ENCODE data around the gene MARCHF9.

MARCHF9 gene

GRCh38 chr12:57724936-57725740 is 29.8 kb upstream of the MARCHF9 start:
- no peak for DNase-seq

- DNase-seq: no peak
Observed at GRCh38 chr12:57725851-57726150, 29.1 kb upstream of the MARCHF9 start.

DNA sequence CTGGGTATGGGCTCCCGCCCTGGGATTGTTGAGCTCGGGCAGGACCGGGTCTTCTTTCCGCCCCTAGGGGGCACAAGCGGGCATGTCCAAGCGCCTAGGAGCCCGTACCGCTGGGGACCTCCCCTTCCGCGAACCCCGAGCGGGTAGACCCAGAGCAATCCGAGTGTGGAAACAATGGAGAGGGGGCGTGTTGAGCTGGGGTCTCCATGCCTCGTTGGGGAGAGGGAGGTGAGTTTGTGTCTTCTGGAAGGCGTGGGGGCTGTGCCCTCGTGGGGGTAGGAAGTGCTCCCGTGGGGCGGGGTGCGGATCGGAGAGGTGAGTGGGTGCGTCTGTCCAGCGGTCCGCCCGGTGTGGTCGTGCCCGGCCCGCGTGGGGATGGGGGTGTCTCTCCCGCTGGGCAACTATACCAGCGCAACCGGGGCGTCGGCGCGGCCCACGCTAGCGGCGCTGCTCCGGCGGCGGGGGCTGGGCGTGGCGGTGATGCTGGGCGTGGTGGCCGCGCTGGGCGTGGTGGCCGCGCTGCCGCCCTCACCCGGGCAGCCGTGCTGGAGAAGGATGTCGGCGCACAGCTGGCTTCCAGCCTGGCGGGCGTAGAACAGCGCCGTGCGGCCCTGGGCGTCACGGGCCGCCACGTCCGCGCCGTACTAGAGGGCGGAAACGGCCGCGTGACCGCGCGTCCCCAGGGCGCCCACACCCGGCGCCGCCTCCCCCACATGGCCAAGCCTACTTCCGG is 28.6 kb upstream of the MARCHF9 start:
- DNase-seq: no peak

- DNase-seq: no peak
Observed at GRCh38 chr12:57726884-57727757, 27.8 kb upstream of the MARCHF9 start.

DNA sequence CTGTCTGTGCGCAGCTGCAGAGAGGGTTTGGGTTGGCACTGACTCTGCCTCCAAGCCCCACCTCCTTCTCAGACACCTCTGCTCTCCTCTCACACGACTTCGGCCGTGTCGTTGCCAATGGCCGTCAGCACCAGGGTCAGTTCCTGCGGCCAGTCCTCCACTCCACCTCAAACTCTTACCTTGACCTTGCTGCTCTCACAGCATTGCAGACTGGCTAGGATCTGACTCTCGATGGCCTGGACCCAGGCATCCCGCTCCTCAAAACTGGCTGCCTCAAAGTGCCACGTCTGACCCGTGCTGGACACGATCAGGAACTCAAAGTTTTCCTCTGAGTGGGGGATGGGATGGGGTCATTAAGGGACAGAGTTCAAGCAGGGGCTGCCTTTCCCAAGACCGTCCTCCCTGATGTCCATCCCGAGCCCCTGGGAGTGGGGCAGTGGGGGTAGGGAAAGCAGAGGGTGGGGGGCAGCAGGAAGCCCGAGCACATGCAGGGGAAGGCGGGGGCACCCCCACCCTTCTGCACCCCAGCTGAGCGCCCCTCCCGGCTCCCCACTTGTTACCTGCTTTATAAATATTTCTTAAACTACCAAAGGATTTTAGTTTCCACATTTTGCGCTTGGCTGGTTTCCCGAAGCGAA is 27.0 kb upstream of the MARCHF9 start:
- DNase-seq: no peak

DNA sequence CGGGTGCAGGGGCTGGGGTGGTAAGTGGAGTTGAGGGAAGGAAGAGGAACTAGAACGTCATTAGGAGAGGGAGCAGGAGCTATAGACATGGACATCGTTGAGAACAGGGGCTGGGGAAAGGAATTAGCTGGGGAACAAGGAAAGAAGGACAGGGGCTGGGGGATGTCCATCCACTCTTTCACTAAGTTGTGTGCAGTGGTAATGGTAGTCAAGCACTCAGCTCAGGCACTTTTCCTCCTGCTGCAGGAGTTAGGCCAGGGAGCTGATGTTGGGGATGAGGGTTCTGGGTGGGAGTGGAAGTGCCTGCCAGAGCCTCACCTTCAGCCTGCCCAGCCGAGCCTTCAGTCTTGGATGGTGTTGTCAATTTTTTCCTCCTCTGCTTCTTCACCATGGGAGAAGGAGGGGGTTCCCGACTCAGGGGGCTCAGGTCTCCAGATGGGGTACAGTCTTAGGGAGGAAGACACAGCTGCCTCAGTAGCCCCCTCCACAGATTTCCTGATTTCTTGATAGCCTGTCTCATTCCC is 25.5 kb upstream of the MARCHF9 start:
- DNase-seq: no peak

GRCh38 chr12:57730336-57731067 is 24.4 kb upstream of the MARCHF9 start:
- no peak for DNase-seq

- no peak for DNase-seq
Observed at GRCh38 chr12:57731411-57732080, 23.4 kb upstream of the MARCHF9 start.

GRCh38 chr12:57732270-57732669 is 22.6 kb upstream of the MARCHF9 start:
- no peak for DNase-seq

DNA sequence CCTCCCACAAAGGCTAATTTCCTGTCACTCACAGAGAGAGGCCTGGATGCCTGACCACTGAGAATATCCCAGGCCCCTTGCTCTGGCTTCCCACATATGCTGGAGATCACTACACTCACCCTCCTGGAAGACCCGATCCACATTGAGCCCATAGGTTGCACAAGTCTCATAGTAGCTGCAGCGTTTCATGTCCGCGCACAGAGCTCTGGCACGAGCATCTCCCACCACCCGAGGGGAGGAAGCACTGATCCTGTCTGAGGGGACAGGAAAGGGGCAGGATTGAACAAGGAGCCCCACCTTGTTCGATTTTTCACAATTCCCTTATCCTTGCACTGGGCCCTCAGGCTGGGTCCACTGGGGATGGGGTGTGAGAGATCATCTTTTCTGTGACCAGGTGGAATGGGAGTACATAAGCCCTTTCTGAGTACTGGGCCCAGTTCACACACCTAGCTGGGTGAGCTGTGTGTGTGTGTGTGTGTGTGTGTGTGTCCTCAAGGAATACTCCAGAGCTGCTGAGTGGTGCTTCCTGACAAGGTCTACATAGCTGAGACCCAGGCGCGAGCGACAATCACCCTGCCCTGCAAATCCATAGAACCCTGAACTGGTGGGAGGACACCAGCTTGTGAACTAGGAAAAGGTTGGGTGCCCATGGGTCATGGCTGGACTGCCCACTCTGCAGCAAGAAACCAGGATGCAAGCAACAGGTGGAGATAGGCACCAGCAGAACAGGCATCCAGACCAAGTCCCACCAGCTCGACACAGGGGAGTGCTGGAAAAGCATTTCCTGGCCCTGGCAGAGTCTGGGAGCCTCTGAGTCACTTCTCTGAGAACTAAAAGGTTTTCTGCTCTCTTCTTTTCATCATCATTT is 21.9 kb upstream of the MARCHF9 start:
- DNase-seq: no peak

GRCh38 chr12:57733928-57734327 is 21.0 kb upstream of the MARCHF9 start:
- no peak for DNase-seq

- DNase-seq: no peak
Observed at GRCh38 chr12:57734591-57734990, 20.3 kb upstream of the MARCHF9 start.

GRCh38 chr12:57735198-57735855 is 19.6 kb upstream of the MARCHF9 start:
- DNase-seq: no peak

- no peak for DNase-seq
Observed at GRCh38 chr12:57735952-57736740, 18.8 kb upstream of the MARCHF9 start.

DNA sequence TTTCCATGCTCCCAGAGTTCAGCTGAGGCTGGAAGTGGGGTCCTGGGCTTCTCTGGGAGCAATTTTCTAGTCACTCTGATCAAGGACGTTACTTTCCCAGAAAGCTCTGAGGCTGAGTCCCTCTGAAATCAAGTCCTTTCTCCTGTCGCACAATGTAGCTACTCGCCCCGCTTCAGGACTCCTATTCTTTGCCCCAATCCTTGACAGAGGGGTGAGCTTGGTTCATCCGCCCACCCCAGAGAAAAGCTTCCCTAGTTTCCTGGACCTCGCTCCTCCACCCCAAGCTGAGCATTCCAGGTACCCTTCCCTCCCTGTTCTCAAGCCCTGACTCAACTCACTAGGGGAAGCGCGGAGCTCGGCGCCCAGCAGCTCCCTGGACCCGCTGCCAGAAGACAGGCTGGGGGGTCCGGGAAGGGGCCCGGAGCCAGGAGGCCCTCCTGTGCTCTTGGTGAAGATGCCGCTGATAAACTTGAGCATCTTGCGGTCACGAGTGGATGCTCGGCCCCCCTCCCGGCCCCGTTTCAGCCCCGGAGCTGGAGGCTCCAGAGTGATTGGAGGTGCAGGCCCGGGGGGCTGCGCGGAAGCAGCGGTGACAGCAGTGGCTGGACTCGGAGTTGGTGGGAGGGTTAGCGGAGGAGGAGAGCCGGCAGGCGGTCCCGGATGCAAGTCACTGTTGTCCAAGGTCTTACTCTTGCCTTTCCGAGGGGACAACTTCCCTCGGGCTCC is 18.0 kb upstream of the MARCHF9 start:
- DNase-seq: no peak

DNA sequence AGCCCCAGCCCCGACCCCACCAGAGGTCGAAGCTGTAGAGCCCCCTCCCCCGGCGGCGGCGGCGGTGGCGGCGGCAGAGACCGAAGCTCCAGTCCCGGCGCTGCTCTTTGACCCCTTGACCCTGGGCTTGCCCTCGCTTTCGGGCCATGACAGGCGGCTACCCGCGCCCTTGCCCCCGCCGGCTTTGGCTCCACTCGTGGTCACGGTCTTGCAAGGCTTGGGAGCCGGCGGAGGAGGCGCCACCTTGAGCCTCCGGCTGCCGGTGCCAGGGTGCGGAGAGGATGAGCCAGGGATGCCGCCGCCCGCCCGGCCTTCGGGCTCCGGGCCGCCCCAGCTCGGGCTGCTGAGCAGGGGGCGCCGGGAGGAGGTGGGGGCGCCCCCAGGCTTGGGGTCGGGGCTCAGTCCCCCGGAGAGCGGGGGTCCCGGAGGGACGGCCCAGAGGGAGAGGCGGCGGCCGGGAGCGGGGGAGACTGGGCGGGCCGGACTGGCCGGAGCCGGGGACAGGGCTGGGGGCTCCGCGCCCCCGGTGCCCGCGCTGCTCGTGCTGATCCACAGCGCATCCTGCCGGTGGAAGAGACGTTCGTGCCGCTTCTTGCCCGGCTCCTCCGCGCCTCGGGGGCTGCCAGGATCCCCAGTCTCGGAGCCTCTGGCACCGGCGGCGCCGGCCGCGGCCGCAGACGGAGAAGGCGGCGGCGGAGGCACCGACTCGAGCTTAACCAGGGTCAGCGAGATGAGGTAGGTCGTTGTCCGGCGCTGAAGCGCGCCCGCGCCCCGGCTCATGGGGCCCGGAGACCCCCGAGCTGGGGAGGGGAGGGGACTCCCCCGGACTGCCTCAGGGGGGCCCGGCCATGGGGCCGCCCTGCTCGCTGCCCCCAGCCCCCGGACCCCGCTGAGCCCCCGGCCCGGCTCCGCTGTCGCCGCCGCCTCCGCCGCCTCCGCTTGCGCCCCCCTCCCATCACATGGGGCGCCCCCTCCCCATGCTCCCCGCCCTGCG is 17.1 kb upstream of the MARCHF9 start:
- no peak for DNase-seq

- no peak for DNase-seq
Observed at GRCh38 chr12:57738661-57739237, 16.2 kb upstream of the MARCHF9 start, which contains the start of gene AGAP2. TSS of gene AGAP2 (minus strand) at chr12:57738742. CDS start at chr12:57738246, 496 bp downstream.

Data from SIG-M5 (cell line).